Neural cell (in vitro differentiated cells): Measurements from ENCODE around the gene KLHL10. TPM values are rescaled to one million over a fixed set of nuclear protein-coding genes. Genes with fewer than 3 reads are reported as not detected.

Experiments used
- H2AFZ ChIP-seq: fragments of 200-600, 300-800 bp; sonication (generic), shearing (Covaris generic); 2 replicates; pipeline ENCODE4 v1.6.0; 2014; ENCODE audit warnings: low read depth, mild to moderate bottlenecking, antibody characterized with exemption, low read length, moderate library complexity
- H3F3A ChIP-seq: fragments of 200-600 bp; shearing (Covaris generic); 2 replicates; pipeline ENCODE4 v1.6.1; 2016; ENCODE audit warnings: mild to moderate bottlenecking, moderate library complexity, mixed read lengths, antibody characterized with exemption, low read length; ENCODE audit not compliant: insufficient read depth, poor library complexity, severe bottlenecking
- H3K27ac ChIP-seq: fragments of 200-600, 300-800 bp; sonication (generic), shearing (Covaris generic); 2 replicates; pipeline ENCODE4 v1.5.1; 2014; ENCODE audit warnings: mild to moderate bottlenecking, low read length, moderate library complexity
- H3K27me3 ChIP-seq: fragments of 300-800, 200-600 bp; sonication (generic), shearing (Covaris generic); 2 replicates; pipeline ENCODE4 v1.6.0; 2014; ENCODE audit warnings: mild to moderate bottlenecking, low read depth, low read length, moderate library complexity; ENCODE audit not compliant: insufficient read depth
- H3K36me3 ChIP-seq: fragments of 300-800, 200-600 bp; sonication (generic), shearing (Covaris generic); 2 replicates; pipeline ENCODE4 v1.5.1; 2014; ENCODE audit warnings: mild to moderate bottlenecking, antibody characterized with exemption, low read length, moderate library complexity; ENCODE audit not compliant: insufficient read depth
- H3K4me2 ChIP-seq: fragments of 300-800, 200-600 bp; sonication (generic), shearing (Covaris generic); 2 replicates; pipeline ENCODE4 v1.6.0; 2014; ENCODE audit warnings: mild to moderate bottlenecking, low read length
- H3K4me3 ChIP-seq: fragments of 300-800, 200-600 bp; sonication (generic), shearing (Covaris generic); 2 replicates; pipeline ENCODE4 v1.5.1; 2014; ENCODE audit warnings: mild to moderate bottlenecking, low read length, moderate library complexity
- H3K79me2 ChIP-seq: fragments of 200-600 bp; shearing (Covaris generic); replicated peaks from 2 replicates; pipeline ENCODE4 v1.6.0; 2014; ENCODE audit warnings: mild to moderate bottlenecking, low read length, moderate library complexity; ENCODE audit not compliant: insufficient read depth
- H3K9ac ChIP-seq: fragments of 300-800, 200-600 bp; sonication (generic), shearing (Covaris generic); 2 replicates; pipeline ENCODE4 v1.6.1; 2016; ENCODE audit warnings: mild to moderate bottlenecking, low read length, mixed read lengths
- H3K9me2 ChIP-seq: fragments of 200-600 bp; shearing (Covaris generic); 2 replicates; pipeline ENCODE4 v1.6.1; 2016; ENCODE audit warnings: mild to moderate bottlenecking, low read length, mixed read lengths; ENCODE audit not compliant: insufficient read depth
- H3K9me3 ChIP-seq: fragments of 200-600, 300-800 bp; sonication (generic), shearing (Covaris generic); 2 replicates; pipeline ENCODE4 v1.6.1; 2016; ENCODE audit warnings: mild to moderate bottlenecking, mixed run types, low read length, moderate library complexity, mixed read lengths
- H4K20me1 ChIP-seq: fragments of 200-600 bp; shearing (Covaris generic); 2 replicates; pipeline ENCODE4 v1.6.1; 2016; ENCODE audit warnings: mild to moderate bottlenecking, mixed run types; ENCODE audit not compliant: insufficient read depth
- CTCF ChIP-seq: fragments of 450-650 bp; IDR thresholded peaks from 2 replicates; pipeline ENCODE4 v1.5.1; 2014; ENCODE audit warnings: antibody characterized with exemption, mild to moderate bottlenecking, moderate library complexity; ENCODE audit not compliant: poor library complexity, severe bottlenecking
- EP300 ChIP-seq: fragments of 450-650 bp; conservative IDR thresholded peaks from 2 replicates; pipeline ENCODE4 v1.6.1; 2014; ENCODE audit warnings: antibody characterized with exemption, mild to moderate bottlenecking, moderate library complexity; ENCODE audit not compliant: poor library complexity, severe bottlenecking
- EZH2 ChIP-seq: fragments of 200-600, 300-800 bp; shearing (Covaris generic), sonication (generic); IDR thresholded peaks from 2 replicates; pipeline ENCODE4 v1.6.1; 2014; ENCODE audit warnings: antibody characterized with exemption, low read length, borderline replicate concordance, mild to moderate bottlenecking; ENCODE audit not compliant: insufficient read depth, poor library complexity, severe bottlenecking
- MXI1 ChIP-seq: fragments of 450-650 bp; conservative IDR thresholded peaks from 2 replicates; pipeline ENCODE4 v1.6.1; 2014; ENCODE audit warnings: antibody characterized with exemption, mild to moderate bottlenecking; ENCODE audit not compliant: poor library complexity, severe bottlenecking
- POLR2AphosphoS5 ChIP-seq: IDR thresholded peaks from 2 replicates; pipeline ENCODE4 v1.6.1; 2012
- RAD21 ChIP-seq: fragments of 450-650 bp; conservative IDR thresholded peaks from 2 replicates; pipeline ENCODE4 v1.6.1; 2014; ENCODE audit warnings: antibody characterized with exemption, mild to moderate bottlenecking, moderate library complexity
- REST ChIP-seq: IDR thresholded peaks from 2 replicates; pipeline ENCODE4 v1.6.1; 2012; ENCODE audit warnings: borderline replicate concordance
- SMC3 ChIP-seq: fragments of 450-650 bp; conservative IDR thresholded peaks from 2 replicates; pipeline ENCODE4 v1.6.1; 2014; ENCODE audit warnings: antibody characterized with exemption, mild to moderate bottlenecking, moderate library complexity; ENCODE audit not compliant: poor library complexity
- TAF1 ChIP-seq: IDR thresholded peaks from 2 replicates; pipeline ENCODE4 v1.6.1; 2012; ENCODE audit warnings: low read depth
- polyA plus RNA-seq: library from polyadenylated mRNA; depleted of rRNA; stranded (reverse); fragments of >200 nt; gene quantifications from 2 replicates; pipeline ENCODE4 v1.2.3, GENCODE V29; 2014

The KLHL10 gene
- polyA plus RNA-seq, 1 donor from 2014 or later, result not detected

- H3K4me2 ChIP-seq, result no peak overlapping the region
- no peaks in the 10 kb centered on the region for H3K36me3 ChIP-seq
- H3K9me2 ChIP-seq, result no peaks in the 10 kb centered on the region
- TF ChIP-seq EP300 (no peak), CTCF (no peak), POLR2AphosphoS5 (no peak), MXI1 (no peak), TAF1 (no peak), EZH2 (no peak), REST (no peak), RAD21 (no peak), SMC3 (no peak)
- no peak overlapping the region for H2AFZ ChIP-seq
- H3K27me3 ChIP-seq, result no peaks in the 10 kb centered on the region
- no peak overlapping the region for H3K27ac ChIP-seq
- H3K9me3 ChIP-seq, result no peaks in the 10 kb centered on the region
- no peaks in the 10 kb centered on the region for H4K20me1 ChIP-seq
- no peak overlapping the region for H3K4me3 ChIP-seq
- H3K9ac ChIP-seq, result no peak overlapping the region
- peaks cover 21% of the 10 kb centered on the region for H3K79me2 ChIP-seq
- no peaks in the 10 kb centered on the region for H3F3A ChIP-seq
Observed at GRCh38 chr17:41844971-41845370, 7.3 kb downstream of the KLHL10 start.

GRCh38 chr17:41848788-41849187 is 11.2 kb downstream of the KLHL10 start:
- peaks cover 40% of the 10 kb centered on the region for H3K79me2 ChIP-seq
- no peak overlapping the region for H3K9ac ChIP-seq
- no peaks in the 10 kb centered on the region for H4K20me1 ChIP-seq
- H3K4me3 ChIP-seq, result no peak overlapping the region
- no peaks in the 10 kb centered on the region for H3K9me3 ChIP-seq
- H3K4me2 ChIP-seq, result no peak overlapping the region
- H2AFZ ChIP-seq, result no peak overlapping the region
- no peak for TF ChIP-seq REST
- TF ChIP-seq POLR2AphosphoS5, result no peak
- no peak for TF ChIP-seq CTCF
- TF ChIP-seq EP300, result no peak
- no peak for TF ChIP-seq MXI1
- TF ChIP-seq RAD21, result no peak
- no peak for TF ChIP-seq TAF1
- TF ChIP-seq SMC3, result no peak
- no peak for TF ChIP-seq EZH2
- no peaks in the 10 kb centered on the region for H3F3A ChIP-seq
- H3K9me2 ChIP-seq, result no peaks in the 10 kb centered on the region
- no peak overlapping the region for H3K27ac ChIP-seq
- no peaks in the 10 kb centered on the region for H3K27me3 ChIP-seq
- H3K36me3 ChIP-seq, result peaks cover 3% of the 10 kb centered on the region
